Keratinocyte (primary cell): ENCODE measurements around the gene CFAP210.

ENCODE experiments used
- CTCF ChIP-seq, 3 experiments: IDR thresholded peaks in 1 of 3; conservative IDR thresholded peaks in 1 of 3; optimal IDR thresholded peaks in 1 of 3; 2 replicates in 2 of 3; 3 replicates in 1 of 3; pipeline versions ENCODE3 to v1.5.1; 2011; ENCODE audit warnings: low read length in 3 of 3, mild to moderate bottlenecking in 3 of 3, moderate library complexity in 2 of 3, control low read depth in 1 of 3, inconsistent platforms in 1 of 3; ENCODE audit not compliant: insufficient read depth in 2 of 3; ENCODE audit errors: extremely low read depth in 1 of 3
- EZH2 ChIP-seq: IDR thresholded peaks from one replicate; pipeline ENCODE4 v1.6.1; 2012; ENCODE audit warnings: inconsistent platforms, mild to moderate bottlenecking, low read length, moderate library complexity

GRCh38 chr2:169664978-169665930, 29.0 kb downstream of the CFAP210 start:
- TF ChIP-seq CTCF (optimal IDR thresholded peaks at IDR 0.05 in 1 of 3, IDR thresholded peaks at IDR 0.05 in 1 of 3, conservative IDR thresholded peaks at IDR 0.05 in 1 of 3; ENCODE audit: extremely low read depth in 1 of 3, insufficient read depth in 2 of 3, low read length in 3 of 3) (no peak), EZH2 (no peak)
